ENCODE measurements around the gene PRKCE.

- TF ChIP-seq YY1 (IDR thresholded peaks at IDR 0.05; ENCODE audit: low read depth, low read length) (no peak), EZH2 (IDR thresholded peaks at IDR 0.05; ENCODE audit: low read depth, low read length, severe bottlenecking) (no peak), CTCF (IDR thresholded peaks at IDR 0.05; ENCODE audit: control extremely low read depth in 1 of 3, insufficient read depth in 1 of 3, low read depth in 1 of 3, low read length in 3 of 3) (no peak), NRF1 (IDR thresholded peaks at IDR 0.05; ENCODE audit: low read depth, low read length) (no peak), SIX5 (IDR thresholded peaks at IDR 0.05; ENCODE audit: low read depth, low read length) (no peak), EGR1 (IDR thresholded peaks at IDR 0.05; ENCODE audit: borderline replicate concordance, low read depth, low read length) (no peak), ATF3 (IDR thresholded peaks at IDR 0.05; ENCODE audit: insufficient read depth, low read depth, low read length) (no peak), TAF7 (optimal IDR thresholded peaks at IDR 0.05; ENCODE audit: borderline replicate concordance, low read depth, low read length) (no peak)
Observed at GRCh38 chr2:45769056-45769455, 117.6 kb downstream of the PRKCE start.
